Testis (tissue), 2 donors: ENCODE data around the gene GPR39.

Experiments
- POLR2A ChIP-seq: fragments of 450-650 bp; IDR thresholded peaks from one replicate; pipeline ENCODE4 v1.6.1; 2017; ENCODE audit warnings: antibody characterized with exemption, mild to moderate bottlenecking, moderate library complexity
- TF ChIP-seq, protein P1 (sequence below), 3 experiments: fragments of 450-650 bp in 2 of 3; fragments of 200-600 bp in 1 of 3; sonication (generic) in 1 of 3; IDR thresholded peaks; one replicate each; pipeline ENCODE4 v1.5.1; 2016 to 2019; ENCODE audit warnings: antibody characterized with exemption in 3 of 3, mild to moderate bottlenecking in 2 of 3, moderate library complexity in 1 of 3

DNA sequence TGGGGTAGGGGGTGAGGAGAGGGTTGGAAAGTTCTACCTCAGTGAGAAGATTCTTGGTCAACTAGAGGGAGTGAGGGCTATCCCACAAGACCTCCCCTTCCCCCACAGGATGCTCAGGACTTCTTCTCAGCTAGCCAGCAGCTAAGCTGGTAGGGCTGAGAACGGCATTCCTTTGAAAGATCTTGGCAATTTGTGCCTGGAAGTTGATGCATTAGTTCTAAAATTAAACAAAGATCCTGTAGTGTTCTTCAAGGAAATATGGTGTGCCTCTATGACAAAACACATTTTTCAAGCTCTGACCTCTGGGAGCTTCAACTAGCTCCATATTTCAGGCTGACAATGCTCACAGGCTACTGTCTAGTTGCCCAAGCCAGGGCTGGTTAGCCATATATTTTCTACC, 251.1 kb downstream of the GPR39 start:
- no peak for TF ChIP-seq POLR2A
- TF ChIP-seq, protein P1, sequence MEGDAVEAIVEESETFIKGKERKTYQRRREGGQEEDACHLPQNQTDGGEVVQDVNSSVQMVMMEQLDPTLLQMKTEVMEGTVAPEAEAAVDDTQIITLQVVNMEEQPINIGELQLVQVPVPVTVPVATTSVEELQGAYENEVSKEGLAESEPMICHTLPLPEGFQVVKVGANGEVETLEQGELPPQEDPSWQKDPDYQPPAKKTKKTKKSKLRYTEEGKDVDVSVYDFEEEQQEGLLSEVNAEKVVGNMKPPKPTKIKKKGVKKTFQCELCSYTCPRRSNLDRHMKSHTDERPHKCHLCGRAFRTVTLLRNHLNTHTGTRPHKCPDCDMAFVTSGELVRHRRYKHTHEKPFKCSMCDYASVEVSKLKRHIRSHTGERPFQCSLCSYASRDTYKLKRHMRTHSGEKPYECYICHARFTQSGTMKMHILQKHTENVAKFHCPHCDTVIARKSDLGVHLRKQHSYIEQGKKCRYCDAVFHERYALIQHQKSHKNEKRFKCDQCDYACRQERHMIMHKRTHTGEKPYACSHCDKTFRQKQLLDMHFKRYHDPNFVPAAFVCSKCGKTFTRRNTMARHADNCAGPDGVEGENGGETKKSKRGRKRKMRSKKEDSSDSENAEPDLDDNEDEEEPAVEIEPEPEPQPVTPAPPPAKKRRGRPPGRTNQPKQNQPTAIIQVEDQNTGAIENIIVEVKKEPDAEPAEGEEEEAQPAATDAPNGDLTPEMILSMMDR (IDR thresholded peaks at IDR 0.05) = no peak
